GM15510 (cell line): ENCODE measurements around the gene SLC38A11.

ENCODE experiments used
- POLR2A ChIP-seq: IDR thresholded peaks from 3 replicates; pipeline ENCODE4 v1.6.1; 2011; ENCODE audit warnings: borderline replicate concordance; ENCODE audit not compliant: insufficient read length; ENCODE audit errors: extremely low read depth

SLC38A11 gene

GRCh38 chr2:164932377-164932776 is 22.9 kb downstream of the SLC38A11 start:
- TF ChIP-seq POLR2A, result no peak

- TF ChIP-seq POLR2A, result no peak
These were observed 27.1 kb downstream of the SLC38A11 start for GRCh38 chr2:164928101-164928673.

GRCh38 chr2:164922134-164922533 is 33.2 kb downstream of the SLC38A11 start:
- TF ChIP-seq POLR2A, result no peak

- TF ChIP-seq POLR2A, result no peak
These were observed 34.9 kb downstream of the SLC38A11 start for GRCh38 chr2:164920430-164920829.

GRCh38 chr2:164917296-164917903 is 37.9 kb downstream of the SLC38A11 start:
- no peak for TF ChIP-seq POLR2A

- TF ChIP-seq POLR2A, result no peak
These were observed 39.8 kb downstream of the SLC38A11 start for GRCh38 chr2:164915566-164915965.

GRCh38 chr2:164913640-164914350 is 41.5 kb downstream of the SLC38A11 start:
- TF ChIP-seq POLR2A, result no peak

- no peak for TF ChIP-seq POLR2A
These were observed 42.3 kb downstream of the SLC38A11 start for GRCh38 chr2:164913011-164913410.

- no peak for TF ChIP-seq POLR2A
These were observed 43.5 kb downstream of the SLC38A11 start for GRCh38 chr2:164911832-164912231.

- TF ChIP-seq POLR2A, result no peak
These were observed 45.0 kb downstream of the SLC38A11 start for GRCh38 chr2:164910101-164910899.

- no peak for TF ChIP-seq POLR2A
These were observed 48.4 kb downstream of the SLC38A11 start for GRCh38 chr2:164906947-164907346.

- TF ChIP-seq POLR2A, result no peak
These were observed 50.0 kb downstream of the SLC38A11 start for GRCh38 chr2:164905307-164905706.

- TF ChIP-seq POLR2A, result no peak
These were observed 51.4 kb downstream of the SLC38A11 start for GRCh38 chr2:164903951-164904350.

GRCh38 chr2:164903204-164903603 is 52.1 kb downstream of the SLC38A11 start:
- no peak for TF ChIP-seq POLR2A

- no peak for TF ChIP-seq POLR2A
These were observed 56.2 kb downstream of the SLC38A11 start for GRCh38 chr2:164899121-164899520.
